DMS79 (cell line): ENCODE measurements around the gene DNAL1.

Experiments
- DNase-seq: peaks from one replicate; lab custom pipeline; 2025; lab: John Stamatoyannopoulos, UW

DNAL1 gene

DNA sequence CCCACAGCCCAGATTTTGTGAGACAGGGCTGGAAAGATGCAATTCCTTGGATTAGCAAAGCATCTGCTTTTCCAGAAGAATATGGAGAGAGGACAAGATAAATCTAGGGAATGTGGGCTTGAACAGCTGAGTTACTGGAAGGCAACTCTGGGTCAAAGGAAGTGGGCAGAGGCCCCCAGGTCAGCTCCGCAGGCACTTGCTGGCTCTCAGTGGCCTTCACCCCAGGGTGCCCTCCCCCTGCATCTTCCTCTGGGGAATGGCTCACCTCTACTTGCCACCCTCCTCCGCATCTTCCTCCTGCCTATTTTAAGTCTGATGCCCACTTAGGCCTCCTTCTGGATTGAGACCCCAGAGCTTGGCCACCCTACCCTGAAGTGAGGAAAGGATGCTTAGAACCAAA lies 79.9 kb downstream of the DNAL1 start:
- DNase-seq: no peak

GRCh38 chr14:73725116-73726024 lies 80.6 kb downstream of the DNAL1 start:
- DNase-seq: no peak

GRCh38 chr14:73726025-73726961 lies 81.5 kb downstream of the DNAL1 start:
- no peak for DNase-seq

DNA sequence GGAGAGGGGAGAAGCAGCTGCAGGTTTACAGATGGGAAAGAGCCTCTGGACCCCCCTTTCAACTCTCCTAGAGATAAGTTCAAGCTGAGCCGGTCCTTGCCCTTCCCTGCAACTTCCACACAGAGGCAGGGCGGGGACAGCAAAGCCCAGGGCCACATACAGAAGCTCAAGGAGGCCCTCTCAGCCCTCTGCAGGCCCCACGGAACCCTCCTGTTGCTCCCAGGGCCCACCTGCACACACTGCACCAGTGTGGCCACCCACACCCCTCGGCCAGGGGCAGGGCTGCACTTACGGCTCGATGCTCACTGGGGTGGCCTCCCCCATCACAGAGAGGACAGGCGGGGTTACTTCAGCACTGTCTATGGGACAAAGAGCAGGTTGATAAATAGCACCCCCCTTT lies 82.4 kb downstream of the DNAL1 start:
- no peak for DNase-seq

DNA sequence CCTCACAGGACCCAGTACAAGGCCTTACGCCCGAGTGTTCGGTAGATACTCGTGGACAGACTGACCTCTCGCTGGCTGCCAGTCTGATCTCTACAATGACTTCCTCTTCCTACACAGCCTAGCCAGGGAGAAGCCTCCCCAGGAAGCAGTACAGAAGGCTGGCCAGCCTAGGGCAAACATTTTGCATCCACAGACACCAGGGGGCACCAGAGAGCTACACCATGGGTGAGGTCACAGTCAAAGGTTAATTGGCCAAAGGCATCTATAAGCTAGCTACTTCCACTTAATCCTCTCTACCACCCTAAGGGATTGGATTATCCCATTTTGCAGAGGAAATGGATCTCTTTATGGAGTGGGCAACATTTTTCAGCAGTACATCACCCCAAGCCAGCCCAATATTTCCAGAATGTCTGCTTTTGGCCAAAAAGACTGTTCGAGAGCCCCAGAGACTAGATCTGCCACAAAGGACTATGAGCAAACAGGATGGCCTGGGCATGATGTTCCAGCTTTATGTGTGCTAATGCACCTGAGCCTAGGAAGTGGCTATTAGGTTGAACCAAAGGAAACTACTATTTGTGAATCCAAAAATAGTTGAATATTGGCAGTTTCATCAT lies 84.0 kb downstream of the DNAL1 start:
- DNase-seq: peak; percentile 40

GRCh38 chr14:73729556-73730265 lies 84.9 kb downstream of the DNAL1 start:
- DNase-seq: no peak

- DNase-seq: no peak
These were observed 86.3 kb downstream of the DNAL1 start for GRCh38 chr14:73731111-73731510.

DNA sequence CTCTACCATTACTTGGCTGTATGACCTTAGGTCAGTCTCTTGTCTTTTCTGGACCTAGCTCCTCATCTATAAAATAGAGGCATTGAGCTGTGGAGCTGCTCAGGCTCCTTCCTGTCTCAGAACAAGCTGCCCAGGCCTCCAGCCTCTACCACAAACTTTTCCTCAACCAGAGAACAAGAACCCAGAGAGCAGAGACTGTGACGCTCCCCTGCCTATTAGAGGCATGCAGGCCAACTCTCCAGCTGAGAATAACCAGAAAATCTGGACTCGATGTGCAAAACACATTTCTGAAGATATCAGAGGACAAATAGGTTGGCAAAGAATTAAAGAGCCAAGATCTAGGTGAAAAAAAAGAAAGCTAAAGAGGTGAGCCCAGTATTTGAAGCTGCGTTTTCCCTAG lies 87.2 kb downstream of the DNAL1 start:
- DNase-seq: no peak

GRCh38 chr14:73736842-73737241 lies 92.1 kb downstream of the DNAL1 start:
- no peak for DNase-seq

- no peak for DNase-seq
These were observed 93.9 kb downstream of the DNAL1 start for GRCh38 chr14:73738518-73739173.

DNA sequence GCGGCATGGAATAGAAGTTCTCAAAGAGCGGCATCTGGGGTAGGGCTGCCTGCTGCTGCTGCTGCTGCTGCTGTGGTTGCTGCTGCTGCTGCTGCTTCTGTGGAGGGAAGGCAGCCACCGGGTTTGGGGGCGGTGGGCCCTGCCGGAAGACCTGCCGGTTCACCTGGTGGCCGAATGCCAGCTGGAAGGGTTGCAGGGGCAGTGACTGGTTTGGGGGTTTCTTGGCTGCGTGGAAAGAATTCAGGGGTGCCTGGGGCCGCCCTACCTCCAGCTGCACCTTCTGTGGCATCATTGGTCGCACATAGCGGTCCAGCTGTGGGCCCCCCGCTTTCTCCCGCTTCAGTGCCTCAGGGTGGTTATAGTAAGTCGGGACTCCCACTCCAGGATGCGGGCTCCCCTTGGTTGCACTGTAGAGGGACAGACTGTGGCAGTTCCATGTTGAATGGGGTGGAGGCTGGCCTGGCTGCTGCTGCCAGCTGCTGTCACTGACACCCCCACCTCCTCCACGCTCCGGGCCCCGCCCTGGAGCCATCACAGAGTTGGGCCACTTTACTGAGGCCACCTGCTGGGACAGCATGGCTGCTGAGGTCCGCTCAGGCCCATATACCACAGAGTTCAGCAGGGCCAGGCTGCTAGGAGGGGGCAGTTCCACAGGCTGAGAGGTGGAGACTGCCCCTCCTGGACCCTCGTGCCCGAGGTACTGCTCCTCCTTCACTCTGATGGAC lies 94.5 kb downstream of the DNAL1 start:
- no peak for DNase-seq

- no peak for DNase-seq
These were observed 95.3 kb downstream of the DNAL1 start for GRCh38 chr14:73739899-73740617.

DNA sequence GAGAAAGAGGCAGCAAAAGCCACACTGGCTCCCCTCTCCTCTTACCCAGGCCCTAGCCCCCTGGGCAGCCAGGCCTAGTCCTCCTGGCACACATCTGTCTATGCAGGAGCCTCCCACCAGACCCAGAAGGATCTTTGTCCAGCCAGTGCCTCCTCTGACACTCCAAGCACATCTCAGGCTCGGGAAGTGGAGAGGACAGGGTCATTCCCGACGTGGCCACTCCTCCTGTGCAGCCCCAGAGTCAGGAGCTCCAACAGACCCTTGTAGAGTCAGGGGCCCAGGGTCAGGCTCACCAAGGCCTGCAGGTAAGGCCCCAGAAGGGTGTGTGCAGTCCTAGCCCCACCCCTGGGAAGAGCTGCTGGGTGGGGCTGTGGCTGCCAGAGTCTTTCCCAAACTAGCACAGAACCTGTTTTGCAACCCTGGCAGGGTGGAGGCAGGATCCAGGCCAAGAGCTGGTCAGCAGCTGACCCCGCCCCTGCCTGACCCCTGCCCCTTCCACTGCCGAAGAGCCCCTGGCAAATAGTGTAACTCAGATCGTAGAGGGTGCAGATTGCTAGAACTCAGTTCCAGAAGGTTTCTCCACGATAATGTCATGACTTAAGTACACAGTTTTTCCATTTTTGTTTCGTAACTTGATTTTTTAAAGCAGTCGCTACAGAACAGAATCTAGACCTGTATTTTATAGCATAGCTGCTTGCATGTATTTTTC lies 96.0 kb downstream of the DNAL1 start:
- peak; percentile 50 for DNase-seq

DNA sequence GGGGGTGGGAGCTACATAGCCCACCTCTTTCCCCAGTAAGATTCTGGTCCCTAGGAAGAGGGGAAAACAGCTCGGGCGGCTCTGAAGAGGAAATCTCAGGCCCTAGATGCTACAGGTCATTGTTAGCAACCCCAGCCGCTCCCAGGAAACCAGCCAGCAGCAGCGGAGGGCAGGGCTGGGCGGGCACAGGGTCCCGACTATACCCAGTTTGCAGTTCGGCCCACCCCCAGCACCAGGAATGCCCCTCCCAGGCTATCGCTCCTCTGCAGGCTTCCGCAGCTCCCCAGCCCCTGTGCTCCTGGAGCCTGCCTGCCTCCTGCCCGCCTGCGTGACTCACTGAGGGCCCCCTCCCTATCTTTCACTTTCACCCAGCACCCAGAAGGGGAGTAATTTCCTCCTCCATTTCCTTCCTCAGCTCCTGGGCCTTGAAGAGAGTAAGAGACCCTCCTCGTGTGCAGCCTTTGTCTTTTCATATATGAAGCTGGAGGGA lies 96.6 kb downstream of the DNAL1 start:
- DNase-seq: peak; percentile 69

DNA sequence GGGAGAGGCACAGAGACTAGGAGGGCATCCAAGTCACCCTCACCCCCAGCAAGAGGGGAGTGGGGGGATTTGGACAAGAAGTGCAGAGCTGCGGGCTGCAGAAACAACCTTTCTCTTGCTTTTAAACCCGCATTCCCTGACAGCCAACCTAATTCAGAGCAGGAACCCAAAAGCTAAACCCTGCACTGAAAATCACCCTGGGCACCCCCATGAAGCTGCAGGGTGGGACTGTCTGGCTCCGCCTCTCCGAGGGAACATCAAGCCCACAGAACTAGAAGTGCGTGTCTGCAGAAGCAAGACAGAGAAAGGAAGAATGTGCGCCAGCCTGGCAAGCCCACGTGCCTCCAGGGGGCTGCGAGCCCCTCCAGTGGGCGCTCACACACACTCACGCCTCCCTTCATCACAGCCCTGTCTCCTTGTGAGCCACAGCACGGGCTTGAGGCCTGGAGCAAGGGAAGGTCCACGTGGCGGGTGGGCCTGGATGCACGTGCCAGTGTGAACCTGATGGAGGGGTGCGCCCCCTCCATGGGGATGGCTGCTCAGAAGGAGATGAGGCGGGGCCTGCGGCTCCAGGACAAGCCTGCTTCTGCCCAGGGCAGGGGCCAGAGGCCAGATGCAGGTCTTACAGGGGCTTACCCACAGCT lies 97.2 kb downstream of the DNAL1 start:
- no peak for DNase-seq

DNA sequence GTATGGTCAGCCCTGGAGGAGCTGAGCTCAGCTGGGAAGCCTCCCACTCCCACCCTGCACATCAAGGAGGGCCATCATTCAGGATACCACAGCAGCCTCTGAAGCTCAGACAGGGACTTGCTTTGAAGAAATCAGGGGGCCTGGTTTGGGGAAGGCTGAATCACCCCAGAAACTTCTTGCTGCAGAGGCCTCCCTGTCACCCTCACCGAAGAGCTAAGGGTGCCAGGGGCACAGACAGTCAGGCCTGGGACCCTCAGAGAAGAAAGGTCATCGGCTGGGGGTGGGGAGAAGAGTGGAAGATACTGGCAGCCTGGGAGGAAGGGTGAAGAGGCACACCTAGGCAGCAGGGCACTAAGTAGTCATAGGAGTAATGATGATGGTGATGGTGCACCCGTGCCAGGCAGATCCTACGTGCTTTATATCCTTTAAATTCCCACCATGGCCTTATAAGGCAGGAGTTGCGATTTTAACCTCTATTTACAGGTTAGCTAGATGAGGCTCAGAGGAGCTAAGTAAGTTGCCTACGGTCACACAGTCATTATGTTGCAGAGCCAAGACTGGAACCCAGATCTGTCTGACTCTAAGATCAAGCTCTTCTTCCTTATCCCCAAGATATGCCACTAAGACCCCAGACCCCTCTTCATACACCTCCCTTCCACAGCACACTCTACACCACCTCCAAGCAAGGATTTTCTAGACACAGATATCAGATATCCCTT lies 97.9 kb downstream of the DNAL1 start:
- DNase-seq: no peak

DNA sequence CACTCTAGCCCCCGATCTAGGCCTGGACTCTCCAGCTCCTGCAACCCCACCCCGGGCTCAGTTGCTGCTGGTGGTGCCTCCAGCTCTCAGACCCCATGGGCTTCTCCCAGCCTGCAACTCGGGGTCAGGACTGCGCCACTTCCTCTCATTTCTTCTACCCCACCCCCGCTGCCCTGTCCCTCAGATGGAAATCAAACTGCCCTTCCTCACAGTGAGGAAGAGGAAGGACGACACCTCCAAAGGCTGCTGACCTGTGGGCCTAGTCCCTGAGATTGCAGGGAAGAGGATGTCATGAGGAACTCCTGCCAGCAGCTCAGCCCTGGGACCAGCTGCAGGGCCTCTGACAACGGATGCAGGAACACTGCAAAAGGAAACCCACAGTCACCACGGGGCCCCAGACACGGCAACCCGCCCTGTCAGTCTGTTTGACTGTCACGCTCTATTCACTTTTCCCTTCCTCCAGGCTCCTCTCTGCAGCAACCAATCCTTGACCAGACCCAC lies 98.7 kb downstream of the DNAL1 start:
- no peak for DNase-seq
